NCI-H748 treated with DMSO at 0.1 percent for 48 hours (cell line): ENCODE measurements around the gene TRMT1.

Experiments used
- DNase-seq: peaks from one replicate; lab custom pipeline; 2025; lab: John Stamatoyannopoulos, UW

The TRMT1 gene

DNA sequence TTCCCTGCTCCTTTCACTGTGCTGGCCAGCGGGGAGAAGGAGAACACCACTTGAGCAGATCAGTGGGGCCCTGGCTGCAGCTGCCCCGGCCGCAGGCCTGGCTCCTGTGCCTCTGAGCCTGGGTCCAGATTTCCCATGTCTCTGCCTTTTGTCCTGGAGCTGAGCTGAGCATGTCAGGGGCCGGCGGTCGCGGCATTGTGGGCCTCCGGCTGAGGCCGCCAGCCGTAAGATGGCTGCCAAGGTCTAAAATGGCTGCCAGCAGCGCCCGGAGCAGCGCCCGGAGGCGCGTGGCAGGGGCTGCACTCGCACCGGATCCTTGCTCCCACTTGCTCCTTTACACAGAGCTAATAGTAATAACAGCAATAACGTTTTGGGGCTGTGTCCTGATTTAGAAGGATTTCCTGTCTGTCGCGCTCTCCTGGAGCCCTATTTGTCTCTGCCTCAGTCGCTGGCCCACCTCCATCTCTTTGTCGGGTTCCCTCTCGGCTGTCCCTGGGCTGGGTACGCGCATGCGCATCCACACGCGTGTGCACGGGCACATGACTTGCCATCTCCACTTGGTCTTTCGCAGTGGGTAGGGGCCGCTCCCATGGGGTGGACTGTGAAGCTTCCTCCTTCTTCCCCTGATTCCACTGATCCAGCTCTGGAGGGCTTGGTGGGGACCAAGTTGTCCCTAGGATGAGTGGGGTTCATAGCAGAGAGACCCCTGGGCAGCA is 46.0 kb downstream of the TRMT1 start:
- no peak for DNase-seq

DNA sequence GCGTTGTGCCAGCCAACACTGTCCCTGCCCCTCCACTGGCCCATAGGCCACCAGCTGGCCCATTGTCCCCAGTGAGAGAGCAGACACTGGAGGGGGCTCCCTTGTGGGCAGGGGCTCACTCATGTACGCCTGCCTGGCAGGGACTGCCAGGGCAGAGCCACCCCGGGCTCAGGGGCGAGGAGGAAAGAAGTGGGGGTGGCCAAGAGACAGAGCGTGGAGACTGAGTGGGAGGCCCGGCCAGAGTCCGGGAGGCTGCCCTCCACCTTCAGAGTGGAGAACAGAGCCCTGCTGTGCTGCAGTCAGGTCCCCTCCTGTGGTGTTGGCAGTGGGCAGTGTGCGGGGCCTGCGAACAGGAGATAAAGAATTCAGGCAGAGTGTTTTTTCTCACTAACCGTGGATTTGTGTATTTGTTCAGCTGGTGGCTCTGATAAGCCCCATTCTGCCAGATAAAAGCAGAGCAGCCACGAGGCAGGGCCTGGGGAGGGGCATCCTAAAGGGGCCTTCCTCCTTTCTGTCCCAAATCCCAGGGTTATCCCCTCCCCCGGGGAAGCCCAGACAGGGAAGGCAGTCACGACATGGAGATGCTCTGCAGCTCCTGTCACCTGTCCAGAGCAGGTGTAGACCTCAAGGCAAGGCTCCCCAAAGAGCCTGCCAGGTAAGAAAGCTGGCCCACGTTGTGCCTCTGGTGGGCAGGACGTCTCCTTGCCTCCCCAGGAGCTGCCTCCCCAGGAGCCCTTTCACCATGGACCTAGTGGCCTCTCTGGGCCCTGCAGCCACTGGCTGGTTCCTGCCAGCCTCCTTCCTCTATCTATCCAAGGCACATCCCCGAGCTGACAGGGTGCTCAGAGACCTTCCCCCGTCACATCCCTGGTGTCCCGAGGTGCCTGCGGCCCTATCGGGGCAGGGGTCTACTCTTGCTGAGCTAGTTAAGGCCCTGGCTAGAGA is 46.9 kb downstream of the TRMT1 start:
- no peak for DNase-seq

DNA sequence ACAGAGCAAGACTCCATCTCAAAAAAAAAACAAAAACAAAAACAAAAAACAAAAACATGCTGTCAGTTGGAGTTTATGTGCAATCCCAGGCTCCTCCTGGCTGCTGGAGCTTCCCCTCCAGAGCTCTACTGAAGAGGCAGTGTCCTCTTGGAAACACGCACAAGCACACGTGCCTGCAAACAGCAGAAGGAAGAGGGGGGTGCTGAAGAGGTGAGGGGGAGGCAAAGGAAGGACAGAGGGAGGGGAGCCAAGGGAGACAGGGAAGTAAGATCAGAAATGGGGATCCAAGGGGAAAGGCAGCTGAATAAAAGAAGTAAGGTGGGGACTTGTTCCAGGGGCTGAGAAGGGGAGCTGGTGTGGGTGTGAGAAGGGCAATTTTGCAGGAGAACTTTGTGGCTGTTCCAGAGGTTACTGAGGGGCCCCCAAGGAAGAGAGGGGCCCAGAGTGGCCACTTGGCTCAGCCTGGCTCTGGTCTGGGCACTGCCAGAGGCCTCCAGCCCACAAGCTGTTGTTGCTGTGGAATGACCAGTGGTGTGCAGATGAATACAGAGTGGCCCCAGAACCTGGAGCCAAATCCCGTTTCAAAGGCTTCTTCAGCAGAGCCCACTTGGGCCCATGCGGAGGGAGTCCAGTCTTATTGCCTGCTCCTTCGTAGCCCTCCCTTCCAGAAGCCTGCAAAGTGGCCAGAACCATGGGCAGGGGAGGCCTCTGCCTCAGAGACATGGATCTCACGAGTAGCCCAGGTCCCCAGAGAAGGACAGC is 48.3 kb downstream of the TRMT1 start:
- DNase-seq: no peak

DNA sequence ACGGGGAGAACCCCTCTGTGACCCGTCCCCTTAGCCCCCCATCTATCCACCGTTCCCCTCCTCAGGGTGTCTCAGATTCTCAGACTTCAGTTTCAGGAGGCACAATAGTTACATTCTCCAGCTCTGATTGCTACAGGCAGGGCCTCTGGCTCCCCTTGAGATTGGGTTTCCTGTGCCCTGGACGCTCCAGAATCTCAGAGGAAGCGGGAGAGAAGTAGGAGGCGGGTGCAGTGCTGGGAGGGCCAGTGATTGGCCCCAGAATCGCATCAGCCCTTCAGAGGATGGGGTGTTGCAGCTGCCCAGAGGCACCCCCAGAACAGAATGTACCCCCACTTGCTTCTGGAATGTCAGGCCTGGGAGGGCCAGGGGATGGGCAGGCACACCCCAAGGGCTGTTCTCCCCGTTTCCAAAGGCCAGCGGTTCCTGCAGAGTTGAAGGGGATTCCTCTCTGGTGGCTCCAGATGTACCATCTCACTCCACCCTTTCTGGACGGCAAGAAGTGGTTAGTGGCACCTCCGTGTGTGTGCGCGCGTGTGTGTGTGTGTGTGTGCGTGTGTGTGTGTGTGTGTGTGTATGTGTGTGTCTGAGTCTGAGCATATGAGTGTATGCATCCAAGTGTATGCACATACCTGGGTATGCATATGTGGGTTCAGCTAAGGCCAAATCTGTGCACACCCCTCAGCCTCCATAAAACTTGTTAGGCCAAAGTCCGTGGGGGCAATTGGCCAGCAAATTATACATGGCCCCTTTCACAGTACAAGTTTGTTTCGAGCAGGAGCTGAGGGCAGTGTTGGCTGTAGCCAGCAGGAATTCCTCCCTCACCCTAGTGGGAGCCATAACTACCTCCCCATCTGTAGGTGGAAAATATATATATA is 49.4 kb downstream of the TRMT1 start:
- DNase-seq: no peak

DNA sequence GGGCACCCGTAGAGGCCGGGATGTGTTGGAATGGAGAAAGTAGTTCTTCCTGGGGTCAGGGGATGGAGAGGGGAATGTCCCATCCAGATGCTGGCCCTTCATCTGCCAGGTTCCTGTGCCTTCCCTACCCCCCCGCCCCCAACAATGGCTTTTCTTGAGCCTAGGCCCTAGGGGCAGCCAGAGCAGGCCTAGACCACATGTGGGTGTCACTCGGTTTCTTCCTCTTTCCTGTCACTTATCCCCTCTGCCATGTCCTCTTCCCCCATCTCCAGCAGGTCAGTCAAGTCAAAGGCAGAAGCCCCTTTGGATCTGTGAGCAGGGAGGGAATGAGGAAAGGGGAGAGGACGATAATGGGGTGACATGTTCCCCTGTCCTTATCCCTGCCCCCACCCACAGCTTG is 50.3 kb downstream of the TRMT1 start:
- DNase-seq: no peak

DNA sequence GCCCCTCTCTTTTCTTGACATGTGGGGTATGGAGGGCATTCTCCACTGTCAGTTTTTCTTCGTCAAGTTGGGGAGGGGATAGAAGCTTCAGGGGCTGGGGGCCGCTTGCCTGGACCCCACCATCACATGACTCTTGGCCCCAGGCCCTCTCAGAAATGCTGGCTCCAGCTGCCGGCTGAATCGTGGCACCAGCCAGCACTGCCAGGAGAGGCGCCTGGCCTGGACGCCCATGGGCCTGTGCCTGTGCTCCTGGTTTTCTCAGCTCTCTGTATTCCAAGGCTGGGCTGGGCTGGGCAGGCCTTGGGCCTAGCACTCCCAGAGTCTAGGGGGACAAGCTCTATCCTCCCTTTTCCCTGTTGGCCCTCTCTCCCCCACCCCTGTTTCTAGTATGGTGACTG is 52.4 kb downstream of the TRMT1 start:
- DNase-seq: no peak

DNA sequence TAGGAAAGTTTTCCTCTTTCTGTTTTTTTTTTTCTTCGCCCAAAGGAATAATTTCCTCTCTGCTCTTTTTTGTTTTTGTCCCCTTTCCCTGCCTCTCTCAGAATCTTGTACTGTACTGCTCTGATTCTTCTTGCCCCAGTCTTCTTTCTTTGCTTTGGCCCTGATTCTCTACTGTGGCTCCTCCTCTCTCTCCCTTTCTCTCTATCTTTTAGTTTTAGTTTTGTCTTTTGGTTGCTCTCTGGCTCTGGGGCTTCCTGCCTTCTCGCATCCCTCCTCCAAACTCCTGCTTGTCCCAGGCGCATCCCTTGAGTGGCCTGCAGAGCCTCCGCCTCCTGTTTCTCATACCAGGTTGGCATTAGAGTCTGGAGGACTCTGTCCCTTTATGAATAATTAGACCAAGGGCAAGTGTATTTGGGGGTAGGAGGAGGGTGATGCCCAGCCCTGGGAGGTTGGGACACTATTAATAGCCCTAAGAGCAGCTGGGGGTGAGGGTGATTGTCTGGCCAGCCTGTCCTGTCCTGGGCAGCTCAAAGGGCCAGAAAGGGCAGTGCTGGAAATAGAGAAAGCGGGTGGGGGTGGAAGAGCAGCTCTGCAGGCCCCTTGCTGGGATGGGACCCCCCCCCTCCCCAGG is 53.0 kb downstream of the TRMT1 start:
- no peak for DNase-seq

DNA sequence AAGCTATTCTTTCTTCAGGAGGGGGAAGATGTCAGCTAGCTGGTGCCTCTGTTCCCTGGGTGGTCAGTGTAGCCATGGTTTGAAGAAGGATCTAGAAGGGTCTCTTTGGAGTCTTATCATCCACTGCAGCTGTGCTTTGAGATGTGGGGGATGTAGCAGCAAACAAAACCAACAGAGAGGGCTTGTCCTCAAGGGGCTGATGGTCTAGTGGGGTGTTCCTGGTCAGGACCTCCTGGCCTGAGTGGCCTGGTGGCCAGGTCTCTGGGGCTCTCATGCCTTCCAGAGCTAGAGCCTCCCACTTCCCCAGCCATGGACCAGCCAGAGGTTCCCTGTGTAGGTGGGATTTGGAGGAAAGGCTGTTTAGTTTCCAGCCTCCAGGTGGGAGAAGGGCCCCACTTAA is 54.2 kb downstream of the TRMT1 start:
- no peak for DNase-seq

DNA sequence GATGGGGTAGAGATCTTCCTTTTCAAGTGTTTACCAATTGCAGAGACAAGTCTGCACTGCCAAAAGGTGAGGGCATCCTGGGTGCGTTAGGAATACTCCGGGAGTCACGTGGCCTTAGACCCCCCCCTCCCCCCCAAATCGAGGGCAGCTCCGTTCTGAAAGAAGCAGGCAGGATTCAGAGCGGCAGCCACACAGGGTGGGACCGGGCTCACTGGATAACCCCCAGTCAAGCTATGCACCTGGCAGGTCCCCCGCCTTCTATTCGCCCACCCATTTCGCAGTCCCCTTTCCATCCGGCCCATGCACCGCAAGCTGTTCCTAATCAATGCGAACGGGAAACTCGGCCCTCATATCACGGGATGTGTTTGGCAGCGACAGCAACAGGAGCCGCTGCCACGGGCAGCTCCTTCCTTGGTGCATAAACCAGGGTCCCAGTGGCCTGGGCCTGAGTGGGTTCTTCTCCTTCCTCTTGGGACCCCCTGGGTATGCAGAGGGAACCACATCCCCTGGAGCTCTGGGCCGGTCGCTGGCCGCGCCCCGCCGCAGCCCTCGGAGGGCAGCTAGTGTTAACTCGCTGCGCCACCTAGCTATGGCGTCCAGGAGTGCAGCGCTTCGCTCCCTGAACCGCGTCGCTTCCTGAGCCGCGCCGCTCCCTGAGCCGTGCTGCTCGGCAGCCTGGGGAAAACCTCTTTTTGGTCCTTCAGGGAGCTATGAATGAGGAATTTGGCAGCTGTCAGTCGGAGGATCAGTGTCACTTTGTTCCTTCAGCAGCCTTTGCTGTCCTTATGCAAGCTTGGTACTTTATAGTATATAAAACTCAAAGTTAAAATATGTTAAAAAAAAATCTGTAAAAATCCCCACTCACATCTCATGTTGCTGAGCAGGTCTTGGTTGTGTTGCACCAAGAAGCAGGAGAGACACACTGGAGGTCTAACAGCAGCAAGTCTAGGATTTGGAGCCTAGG is 55.3 kb downstream of the TRMT1 start:
- DNase-seq: peak; percentile 51

DNA sequence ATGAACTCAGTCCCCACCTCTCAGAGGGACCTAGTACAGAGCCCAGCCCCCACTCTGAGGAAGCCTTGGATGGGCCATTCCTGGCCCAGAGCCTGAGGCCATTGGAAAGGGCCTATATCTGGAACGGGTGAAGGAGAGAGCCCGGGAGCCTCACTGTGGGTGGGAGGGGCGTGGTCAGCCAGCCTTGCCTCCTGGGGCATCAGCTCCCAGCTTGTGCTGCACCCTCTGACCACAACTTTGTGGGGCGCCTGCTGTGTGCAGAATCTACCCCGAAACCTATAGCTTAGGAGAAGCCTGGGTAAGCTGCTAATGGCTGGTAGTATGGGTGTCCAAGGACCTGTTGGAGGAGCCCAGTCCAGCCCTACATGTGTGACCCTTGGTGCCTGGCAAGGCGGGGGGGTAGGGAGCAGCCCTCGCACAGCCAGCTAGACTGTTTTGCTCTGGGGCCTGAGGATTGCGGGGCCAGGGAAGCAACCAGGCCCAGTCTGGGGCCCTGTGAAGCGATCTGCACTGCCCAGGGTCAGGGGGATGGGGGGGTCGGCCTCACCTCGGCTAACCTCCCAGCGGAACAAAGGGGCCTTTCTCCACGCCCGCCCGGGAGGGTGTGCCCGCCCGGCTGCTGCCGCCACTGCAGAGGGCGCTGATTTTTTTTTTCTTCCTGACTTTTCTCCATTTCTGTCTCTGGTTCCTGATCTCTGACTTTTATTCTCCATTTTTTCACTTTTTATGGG is 56.1 kb downstream of the TRMT1 start:
- DNase-seq: no peak

DNA sequence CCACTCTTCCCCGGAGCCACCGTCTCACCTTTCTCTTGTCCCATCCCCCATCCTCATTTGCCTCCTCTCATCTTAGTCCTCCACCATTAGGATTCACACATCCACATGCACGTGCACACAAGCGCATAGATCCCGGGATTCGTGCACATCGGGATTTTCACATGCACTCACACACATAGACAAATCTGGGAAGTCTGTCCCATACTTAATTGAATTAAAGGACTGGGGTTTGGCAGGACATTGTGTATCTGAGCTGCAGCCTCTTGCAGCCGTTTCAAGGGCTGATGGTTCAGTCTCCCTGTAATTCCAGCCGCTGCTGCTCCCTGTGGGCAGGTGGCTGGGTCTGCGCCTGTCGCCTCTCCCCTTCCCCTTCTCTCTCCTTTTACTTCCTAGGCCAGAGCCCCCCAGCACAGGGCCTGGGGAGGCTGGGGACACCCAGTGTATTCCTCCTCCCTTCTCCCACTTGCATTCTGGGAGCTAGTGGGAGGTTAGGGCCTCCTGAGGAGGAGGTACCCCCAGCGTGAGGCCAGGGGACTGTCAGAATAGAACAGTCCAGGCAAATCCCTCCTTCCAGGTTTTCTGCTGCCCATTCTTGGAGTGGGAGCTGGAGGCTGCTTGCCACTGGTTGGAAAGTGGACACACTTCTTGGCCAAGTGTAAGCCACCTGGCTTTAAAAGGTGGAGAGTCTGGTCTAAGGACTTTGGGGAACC is 57.4 kb downstream of the TRMT1 start:
- no peak for DNase-seq

DNA sequence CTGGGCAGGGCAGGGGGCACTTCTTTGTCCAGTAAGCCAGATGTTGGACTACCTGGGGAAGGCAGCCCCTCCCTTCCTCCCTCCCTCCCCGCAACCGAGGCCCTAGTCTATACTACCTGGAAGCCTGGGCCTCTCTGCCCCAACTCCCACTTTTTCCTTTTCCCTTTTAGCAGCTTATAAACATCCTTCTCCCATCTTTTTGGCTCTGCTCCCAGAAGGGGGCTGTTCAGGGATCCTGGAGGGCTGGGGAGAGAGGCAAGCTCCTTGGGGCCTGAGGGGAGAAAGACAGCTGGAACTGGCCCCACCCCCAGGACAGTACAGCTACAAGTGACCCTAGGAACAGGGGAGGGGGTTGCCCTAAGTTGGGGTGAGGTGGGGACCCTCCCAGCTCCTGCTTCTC is 58.8 kb downstream of the TRMT1 start:
- DNase-seq: no peak

DNA sequence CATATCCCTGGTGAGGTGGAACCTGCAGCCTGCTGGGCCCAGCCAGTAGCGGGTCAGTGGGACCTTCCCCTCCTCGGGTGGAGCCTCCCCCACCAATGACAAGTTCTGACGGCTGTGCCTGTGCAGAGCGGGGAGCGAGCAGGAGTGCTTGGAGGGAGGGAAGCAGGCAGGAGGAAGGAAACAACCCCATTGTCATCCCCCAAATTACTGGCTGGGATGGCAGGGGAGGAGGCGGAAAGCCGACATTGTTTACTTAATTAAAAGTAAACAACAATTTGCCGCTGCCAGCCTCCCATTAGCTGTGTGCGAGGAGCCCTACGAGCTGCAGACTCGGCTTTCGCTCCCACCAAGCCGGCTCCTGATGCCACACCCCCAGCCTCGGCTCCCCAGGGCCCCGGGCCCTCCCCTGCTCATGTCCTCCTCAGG is 59.4 kb downstream of the TRMT1 start:
- peak; percentile 61 for DNase-seq

DNA sequence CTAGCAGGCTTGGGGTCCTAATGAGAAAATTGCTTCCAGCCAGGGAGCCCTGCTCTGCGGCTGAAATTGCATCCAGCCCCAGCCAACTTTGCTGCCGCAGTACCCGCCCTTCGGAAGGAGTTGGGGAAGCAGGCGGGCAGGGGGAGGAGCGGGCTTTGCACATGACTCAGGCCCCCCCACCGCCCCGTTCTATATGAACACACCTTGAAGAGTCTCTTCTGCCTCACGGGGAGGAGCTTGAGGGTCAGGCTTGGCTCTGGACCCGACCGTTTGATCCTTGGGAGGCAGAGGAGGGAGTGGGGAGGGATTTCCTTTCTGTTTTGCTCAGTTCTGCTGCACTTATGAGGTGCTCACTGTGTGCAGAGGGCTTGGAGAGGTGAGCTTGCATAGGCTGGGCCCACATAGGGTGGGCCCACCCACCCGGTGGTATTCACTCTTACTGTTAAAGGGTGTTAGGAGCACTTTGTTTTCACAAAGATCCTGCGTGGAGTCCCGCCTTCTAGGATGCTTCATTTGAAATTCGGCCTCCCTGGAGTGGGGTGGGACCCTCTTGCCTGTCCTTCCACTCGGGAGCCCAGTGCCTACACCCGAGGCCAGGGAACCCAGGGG is 60.4 kb downstream of the TRMT1 start:
- DNase-seq: no peak

DNA sequence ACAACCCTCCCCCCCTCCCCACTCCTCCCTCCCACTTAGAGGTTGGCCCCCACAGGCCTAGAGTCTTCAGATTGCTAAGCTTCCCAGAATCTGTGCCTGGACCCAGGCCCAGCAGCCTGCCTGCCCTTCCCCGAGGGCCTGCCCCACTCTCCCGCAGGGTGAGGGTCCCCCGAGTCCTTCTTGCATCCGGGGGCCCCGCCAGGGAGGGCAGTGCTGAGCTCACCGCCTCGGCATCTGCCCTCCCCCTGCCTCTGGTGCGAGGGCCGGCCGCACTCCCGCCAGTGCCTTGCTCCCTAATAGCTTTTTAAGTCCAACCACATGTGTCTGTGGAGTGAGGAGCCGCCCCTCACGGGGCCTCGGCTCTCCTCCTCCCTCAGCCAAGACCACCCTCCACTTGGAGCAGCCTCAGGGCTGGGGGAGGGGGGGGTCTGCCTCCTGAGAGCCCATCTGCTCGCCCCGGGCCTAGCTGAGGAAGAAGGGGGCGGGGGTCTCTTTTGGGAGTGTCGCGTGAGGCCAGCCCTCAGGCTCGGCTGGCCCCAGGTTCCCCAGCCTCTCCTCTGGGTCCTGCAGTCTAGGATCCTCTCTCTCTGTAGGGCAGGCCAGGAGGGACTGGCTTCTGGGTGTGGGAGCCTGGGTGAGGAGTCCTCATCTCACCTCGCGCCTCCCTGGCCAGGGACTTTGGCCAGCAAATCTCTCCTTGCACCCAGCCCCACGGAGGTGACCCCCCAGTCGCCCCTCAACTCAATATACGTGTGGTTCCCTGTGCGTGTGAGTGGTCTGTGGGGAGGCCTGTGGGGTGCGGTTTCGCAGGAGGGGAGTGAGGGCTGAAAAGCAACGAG is 61.1 kb downstream of the TRMT1 start:
- DNase-seq: no peak
